Epithelial cell of esophagus (primary cell): ENCODE data around the gene ENOPH1.
"Not testable (repeated sequence)": the region's sequence is repeated elsewhere in the genome, so short reads cannot be mapped to it uniquely, and the experiment has no call there.

ENCODE experiments used
- DNase-seq: peaks from one replicate; pipeline ENCODE4 v3.0.0; 2010; ENCODE audit warnings: low read depth
- H3K4me3 ChIP-seq: 2 replicates; pipeline ENCODE4 v1.5.1; 2011; ENCODE audit warnings: mild to moderate bottlenecking, low read length, control low read depth
- TF ChIP-seq, protein P1 (sequence below): IDR thresholded peaks from 2 replicates; pipeline ENCODE4 v1.5.1; 2011; ENCODE audit warnings: low read depth, mild to moderate bottlenecking, low read length, control low read depth, inconsistent platforms; ENCODE audit not compliant: insufficient read depth; ENCODE audit errors: missing control alignments

Gene ENOPH1

DNA sequence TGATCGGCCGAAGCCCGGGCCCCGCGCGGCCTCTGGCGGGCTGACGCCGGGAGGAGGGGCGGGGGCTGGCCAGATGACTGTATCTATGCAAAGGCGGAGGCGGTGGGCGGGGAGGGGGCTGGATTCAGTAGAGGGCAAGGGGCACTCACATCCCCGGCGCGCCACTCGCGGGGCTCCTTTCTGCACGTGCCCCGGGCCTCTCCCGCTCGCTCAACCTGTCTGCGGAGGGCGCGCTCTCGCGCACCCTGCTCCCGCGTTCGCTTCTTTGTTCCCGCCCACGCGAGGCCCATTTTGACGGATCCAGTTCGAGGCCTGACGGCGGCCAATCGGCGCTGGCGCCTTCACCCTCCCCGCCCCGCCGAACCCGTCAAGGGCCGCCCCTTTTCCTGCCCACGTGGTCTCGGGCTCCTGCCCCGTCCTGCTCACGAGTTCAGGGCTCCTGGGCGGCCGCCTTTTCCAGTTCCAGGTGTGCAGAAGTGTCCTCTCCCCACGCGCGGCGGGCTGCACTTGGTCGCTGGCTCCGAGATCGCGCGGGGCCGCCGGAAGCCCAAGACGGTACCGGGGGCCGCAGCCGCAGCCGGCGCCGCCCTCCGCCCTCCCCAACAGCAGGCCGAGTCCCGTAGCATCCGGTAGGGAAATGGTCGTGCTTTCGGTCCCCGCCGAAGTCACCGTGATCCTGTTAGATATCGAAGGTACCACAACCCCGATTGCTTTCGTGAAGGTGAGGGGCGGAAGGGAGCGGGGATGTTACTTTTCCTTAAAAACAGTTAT is at the start of gene ENOPH1, which contains the start of gene HNRNPDL:
Gene ENOPH1 (plus strand): TSS at position 398 of the 771 bp plus-strand sequence. CDS start 240 bp downstream, at position 638.
Gene HNRNPDL (minus strand): TSS at position 270 of the 771 bp plus-strand sequence. CDS start 772 bp downstream, outside the sequence.
- TF ChIP-seq, protein P1, sequence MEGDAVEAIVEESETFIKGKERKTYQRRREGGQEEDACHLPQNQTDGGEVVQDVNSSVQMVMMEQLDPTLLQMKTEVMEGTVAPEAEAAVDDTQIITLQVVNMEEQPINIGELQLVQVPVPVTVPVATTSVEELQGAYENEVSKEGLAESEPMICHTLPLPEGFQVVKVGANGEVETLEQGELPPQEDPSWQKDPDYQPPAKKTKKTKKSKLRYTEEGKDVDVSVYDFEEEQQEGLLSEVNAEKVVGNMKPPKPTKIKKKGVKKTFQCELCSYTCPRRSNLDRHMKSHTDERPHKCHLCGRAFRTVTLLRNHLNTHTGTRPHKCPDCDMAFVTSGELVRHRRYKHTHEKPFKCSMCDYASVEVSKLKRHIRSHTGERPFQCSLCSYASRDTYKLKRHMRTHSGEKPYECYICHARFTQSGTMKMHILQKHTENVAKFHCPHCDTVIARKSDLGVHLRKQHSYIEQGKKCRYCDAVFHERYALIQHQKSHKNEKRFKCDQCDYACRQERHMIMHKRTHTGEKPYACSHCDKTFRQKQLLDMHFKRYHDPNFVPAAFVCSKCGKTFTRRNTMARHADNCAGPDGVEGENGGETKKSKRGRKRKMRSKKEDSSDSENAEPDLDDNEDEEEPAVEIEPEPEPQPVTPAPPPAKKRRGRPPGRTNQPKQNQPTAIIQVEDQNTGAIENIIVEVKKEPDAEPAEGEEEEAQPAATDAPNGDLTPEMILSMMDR, result no peak
- H3K4me3 ChIP-seq, result peak within 1 kb of the TSS; percentile 94
- DNase-seq, result peak; percentile 98

DNA sequence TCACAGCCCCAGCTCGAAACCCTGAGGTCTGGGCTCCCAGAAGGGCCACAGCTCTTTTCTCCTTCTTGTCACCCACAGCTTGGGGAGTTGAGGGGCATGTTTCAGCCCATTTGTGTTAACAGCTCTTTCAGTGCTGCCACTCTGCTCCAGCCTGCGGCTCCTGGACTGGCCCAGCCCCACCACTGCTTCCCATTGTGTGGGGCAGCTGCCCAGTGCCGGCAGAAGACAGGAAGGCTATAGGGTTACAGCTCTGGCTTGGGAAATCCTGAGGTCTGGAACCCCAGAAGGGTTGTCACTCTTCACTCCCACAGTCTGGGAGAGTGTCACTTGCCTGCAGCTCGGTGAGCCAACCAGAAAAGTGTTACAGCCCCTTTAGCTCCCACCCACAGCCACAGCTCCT is 49.6 kb upstream of the ENOPH1 start:
- DNase-seq, result no peak
- TF ChIP-seq, protein P1, result no peak

DNA sequence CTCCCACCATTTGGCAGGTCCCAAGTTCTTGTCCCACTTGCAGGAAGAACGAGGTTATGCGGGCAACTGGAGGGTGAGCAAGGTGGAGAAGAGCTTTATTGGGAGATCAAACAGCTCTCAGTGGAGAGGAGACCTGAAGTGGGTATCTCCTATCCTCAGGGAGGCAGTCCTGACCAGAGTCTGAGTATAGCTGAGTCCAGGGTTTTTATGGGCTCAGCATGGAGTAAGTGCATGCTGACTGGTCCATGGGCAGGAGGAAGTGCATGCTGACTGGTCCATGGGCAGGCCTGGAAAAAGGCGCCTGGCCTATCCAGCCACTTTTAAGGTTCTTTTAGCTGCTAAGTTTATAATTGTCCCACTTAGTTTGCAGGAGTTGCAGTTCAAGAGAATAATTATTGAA is 49.2 kb upstream of the ENOPH1 start:
- H3K4me3 ChIP-seq, result no peak overlapping the region
- TF ChIP-seq, protein P1, result no peak
- no peak for DNase-seq

More for the DNA sequence above, 49.6 kb upstream of the ENOPH1 start:
- no peak overlapping the region for H3K4me3 ChIP-seq

DNA sequence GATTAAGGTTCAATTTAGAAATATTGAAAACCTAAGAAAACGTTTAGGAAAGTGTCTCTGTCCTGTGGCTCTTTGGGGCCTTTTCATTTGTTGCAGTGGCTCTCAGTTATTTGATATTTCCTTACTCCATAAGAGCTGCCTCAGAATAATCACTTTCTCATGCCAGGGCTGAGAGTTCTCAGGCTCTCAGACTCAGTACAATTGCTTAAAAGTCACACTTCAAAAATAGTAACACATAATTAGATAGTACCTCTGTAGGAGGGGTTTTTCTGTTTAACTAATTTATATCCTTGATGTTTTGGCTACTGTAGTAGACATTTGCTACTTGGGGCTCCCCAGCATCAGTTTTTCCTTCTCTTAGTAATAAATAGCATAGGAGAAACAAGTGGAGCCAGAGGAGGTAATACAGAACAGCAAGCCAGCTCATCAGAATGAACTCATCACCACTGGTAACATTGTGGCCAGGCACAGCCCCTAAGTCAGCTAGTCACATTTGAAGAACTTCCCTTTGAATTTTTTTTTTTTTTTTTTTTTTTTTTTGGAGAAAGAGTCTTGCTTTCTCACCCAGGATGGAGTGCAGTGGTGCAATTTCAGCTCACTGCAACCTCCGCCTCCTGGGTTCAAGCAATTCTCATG is 48.6 kb upstream of the ENOPH1 start:
- DNase-seq, result no peak
- TF ChIP-seq, protein P1, result no peak

DNA sequence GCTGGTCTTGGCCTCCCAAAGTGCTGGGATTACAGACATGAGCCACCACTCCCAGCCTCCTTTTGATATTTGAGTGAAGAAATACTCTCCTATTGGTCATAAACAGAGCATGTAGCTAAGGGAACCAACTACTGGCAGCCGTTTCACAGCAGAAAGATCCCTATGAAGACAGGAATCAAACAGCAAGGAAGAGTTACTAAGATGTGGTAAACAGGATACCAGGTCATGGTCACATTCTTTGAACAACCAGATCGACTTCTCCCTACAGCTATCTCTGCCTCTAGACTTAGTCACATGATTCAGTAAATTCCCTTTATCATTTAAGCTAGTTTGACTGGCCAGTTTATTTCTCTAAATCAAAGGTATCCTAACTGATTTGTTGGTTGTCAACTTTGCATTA is 47.6 kb upstream of the ENOPH1 start:
- DNase-seq, result no peak
- no peak overlapping the region for H3K4me3 ChIP-seq
- TF ChIP-seq, protein P1, result no peak

More for the DNA sequence above, 48.6 kb upstream of the ENOPH1 start:
- no peak overlapping the region for H3K4me3 ChIP-seq

DNA sequence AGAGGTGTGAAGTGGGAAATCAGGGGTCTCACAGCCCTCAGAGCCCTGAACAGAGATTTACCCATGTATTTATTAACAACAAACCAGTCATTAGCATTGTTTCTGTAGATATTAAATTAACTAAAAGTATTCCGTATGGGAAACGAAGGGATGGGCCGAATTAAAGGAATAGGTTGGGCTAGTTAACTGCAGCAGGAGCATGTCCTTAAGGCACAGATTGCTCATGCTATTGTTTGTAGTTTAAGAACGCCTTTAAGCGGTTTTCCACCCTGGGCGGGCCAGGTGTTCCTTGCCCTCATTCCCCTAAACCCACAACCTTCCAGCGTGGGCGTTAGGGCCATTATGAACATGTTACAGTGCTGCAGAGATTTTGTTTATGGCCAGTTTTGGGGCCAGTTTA is 44.1 kb upstream of the ENOPH1 start:
- H3K4me3 ChIP-seq, DNase-seq: not testable (repeated sequence)

DNA sequence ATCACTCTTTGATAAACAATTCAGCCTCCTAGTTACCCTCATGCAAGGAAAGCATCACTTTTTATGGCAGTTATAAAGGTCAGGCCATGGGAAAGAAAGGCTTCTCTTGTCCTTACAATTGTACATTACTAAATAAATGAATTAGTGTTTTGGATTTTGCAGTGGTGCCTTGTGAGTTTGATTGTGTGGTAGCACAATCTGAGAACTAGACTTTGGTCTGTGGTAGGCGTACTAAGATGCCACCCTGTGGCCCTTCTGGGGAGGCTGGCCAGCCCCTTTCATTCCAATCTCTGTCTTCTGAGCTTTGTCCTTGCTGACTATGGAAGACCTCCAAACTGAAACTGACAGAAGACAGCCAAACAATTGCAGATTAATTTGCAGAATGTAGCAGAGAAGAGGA is 42.0 kb upstream of the ENOPH1 start:
- TF ChIP-seq, protein P1, result no peak
- DNase-seq, result no peak
- no peak overlapping the region for H3K4me3 ChIP-seq

DNA sequence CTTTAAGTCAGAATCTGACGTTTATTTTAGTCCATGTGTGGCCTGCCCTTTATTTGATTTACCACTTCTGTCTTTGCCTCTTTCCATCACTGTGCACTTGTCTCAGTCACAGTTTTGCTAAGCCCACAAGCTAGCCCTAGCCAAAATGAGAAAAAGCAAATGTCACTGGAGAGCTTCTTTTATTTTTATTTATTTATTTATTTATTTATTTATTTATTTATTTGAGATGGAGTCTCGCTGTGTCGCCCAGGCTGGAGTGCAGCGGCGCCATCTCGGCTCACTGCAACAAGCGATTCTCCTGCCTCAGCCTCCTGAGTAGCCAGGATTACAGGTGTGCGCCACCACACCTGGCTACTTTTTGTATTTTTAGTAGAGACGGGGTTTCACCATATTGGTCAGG is 40.3 kb upstream of the ENOPH1 start:
- not testable (repeated sequence) for DNase-seq, H3K4me3 ChIP-seq
